ENCODE data around the gene CDK19.
"Not testable (repeated sequence)": the region's sequence is repeated elsewhere in the genome, so short reads cannot be mapped to it uniquely, and the experiment has no call there.

CDK19 gene

DNA sequence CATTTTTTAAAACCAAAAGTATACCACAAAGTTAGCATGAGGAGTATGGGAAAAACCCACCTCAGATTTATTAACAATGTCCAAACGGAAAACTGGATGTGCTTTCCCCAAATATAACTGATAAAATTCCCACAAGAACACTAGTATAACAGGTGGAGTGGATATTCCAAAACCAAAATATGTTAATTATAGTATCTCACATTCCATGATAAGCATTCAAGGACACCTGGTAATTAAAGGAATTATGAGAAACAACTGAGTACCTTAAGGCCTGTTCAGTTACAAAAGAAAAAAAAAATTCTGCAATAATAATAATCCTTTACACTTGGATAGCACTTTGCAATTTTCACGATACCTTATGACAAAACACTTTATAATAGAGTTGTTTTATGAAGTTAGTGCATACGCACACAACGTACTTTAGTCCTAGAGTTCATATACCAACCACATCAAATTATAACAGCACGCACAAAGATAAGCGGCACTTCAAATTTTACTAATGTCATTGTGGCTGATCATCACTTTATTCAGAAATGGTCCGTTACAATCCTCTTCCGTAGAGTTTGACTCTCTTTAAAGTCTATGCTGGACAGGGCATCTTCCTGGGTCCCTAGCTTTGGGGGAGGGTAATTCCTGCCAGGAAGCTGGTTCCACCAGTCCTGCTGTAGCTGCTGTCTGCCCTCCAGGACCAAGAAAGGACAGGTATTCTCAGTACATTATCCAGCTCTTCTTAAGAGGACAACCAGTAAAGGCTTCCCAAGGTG, 1.7 kb downstream of the CDK19 start:
- DNase-seq, result no peak

DNA sequence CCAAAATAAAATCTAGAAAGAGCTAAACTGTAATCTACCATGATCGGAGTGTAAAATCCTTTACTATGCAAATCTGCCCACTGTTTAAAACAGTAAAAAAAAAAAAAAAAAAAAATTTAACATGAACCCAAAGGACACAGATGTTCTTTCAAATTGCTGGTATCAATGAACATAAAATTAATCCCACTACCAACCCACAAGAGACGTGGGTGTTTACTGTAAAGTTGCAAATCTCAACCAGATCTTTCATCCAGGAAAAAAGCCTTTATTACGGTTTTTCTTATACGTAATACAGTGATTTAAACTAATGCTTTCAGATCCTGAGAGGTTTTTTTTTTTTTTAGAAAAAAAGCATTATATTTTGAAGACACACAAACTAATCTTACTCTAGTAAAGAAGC, 2.5 kb downstream of the CDK19 start:
- DNase-seq, result no peak

DNA sequence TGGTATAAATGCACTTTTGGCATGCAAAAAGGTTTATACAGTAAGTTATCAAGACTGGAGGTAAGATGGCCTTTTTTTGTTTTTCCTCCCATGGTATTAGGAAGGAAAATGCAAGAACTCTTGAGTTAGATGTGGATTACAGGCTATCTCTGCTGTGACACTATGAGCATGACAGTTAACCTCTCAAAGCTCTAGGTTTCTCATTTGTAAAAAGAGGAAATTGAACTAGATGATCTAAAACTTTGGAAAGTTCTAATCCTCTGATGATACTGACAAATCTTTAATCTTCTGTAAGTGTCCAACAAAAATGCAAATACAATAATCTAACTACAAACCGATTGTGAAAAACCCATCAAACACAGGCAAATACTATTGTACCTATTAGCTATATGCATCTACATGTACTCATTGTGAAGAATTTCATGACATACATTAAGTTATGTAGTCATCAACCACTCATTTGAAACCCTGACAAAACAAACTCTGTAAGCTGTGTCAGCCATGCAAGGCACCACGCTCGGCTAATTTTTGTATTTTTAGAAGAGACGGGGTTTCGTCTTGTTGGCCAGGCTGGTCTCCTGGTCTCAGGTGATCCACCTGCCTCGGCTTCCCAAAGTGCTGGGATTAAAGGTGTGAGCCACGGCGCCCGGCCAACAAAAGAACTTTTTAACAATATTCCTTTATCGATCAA, 4.2 kb downstream of the CDK19 start:
- no peak for DNase-seq

DNA sequence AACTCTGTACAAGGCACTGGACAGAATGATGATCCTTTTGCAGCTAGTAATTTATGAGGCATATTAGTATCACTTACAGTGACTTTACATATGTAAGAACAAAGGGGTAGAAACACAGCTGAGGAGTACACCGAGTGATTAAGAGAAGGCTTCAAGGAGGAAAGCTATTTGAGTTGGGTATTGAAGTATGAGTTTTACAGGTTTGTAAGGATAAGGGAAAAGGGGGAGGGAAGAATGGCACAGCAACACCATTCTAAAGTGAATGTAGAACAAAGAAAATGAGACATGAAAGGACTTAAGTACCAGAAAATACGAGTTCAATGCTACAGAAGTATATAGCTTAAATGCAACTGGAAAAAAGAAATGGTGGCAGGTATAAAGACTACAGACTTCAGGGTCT, 5.5 kb downstream of the CDK19 start:
- DNase-seq, result no peak

DNA sequence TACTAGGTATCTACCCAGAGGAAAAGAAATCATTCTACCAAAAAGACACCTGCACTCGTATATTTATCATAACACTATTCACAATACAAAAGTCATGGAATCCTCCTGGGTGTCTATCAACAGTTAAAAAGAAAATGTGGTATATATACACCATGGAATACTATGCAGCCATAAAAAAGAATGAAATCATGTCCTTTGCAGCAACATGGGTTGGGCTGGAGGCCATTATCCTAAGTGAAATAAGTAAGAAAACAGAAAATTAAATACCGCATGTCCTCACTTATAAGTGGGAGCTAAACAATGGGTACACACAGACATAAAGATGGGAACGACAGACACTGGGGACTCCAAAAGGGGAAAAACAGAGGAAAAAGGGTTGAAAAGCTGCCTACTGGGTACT, 13.1 kb downstream of the CDK19 start:
- not testable (repeated sequence) for DNase-seq

DNA sequence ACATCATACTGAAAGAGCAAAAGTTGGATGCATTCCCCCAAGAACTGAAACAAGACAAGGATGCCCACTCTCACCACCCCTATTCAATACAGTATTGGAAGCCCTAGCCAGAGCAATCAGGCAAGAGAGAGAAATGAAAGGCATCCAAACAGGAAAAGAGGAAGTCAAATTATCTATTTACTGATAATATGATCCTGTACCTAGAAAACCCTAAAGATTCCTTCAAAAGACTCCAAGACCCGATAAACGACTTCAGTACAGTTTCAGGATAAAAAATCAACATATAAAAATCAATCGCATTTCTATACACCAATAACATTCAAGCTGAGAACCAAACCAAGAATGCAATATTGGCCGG, 14.5 kb downstream of the CDK19 start:
- no peak for DNase-seq

DNA sequence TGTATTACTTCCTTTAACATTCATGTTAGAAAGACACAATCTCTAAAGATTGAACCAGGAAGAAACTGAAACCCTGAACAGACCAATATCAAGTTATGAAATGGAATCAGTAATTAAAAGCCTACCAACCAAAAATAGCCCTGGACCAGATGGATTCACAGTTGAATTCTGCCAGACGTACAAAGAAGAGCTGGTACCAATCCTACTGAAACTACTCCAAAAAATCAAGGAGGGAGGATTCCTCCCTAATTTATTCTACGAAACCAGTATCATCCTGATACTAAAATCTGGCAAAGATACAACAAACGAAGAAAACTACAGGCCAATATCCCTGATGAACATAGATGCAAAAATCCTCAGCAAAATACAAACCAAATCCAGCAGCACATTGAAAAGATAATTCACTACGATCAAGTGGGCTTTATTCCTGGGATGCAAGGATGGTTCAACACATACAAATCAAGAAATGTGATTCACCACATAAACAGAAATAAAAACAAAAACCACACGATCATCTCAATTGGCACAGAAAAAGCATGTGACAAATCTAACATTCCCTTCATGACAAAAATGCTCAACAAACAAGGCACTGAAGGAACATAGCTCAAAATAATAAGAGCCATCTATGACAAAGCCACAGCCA, 15.0 kb downstream of the CDK19 start:
- no peak for DNase-seq

DNA sequence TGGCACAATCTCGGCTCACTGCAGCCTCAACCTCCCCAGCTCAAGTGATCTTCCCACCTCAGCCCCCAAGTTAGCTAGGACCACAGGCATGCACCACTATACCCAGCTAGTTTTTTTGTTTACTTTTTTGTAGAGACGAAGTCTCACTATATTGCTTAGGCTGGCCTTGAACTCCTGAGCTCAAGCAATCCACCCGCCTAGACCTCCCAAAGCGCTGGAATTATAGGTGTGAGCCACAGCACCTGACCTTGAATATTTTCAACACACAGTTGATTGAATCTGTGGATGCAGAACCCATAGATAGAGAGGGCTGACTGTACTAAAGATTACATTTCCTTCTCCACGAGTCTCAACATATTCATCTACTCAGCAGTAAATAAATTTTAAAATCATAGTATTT, 15.6 kb downstream of the CDK19 start:
- DNase-seq, result no peak

- no peak for DNase-seq
Observed at GRCh38 chr6:110799189-110799588, 16.1 kb downstream of the CDK19 start.

DNA sequence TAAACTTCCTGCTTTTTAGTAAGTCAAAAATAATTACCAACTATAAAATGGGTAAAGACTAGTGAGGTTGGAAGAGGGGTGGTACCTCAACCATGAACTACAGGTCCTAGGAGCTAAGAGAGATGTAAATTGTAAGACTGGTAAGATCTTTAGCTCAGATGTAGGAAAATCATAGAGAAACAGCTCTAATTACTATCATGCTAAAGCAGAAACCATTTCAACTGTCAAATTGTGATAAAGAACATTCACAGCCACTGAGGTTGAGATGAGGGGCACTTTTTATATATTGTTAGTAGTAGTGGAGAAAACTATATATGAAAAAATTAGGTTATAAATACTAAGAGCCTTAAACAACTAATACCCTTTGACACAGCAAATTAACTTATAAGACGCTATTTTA, 20.0 kb downstream of the CDK19 start:
- no peak for DNase-seq

- no peak for DNase-seq
Observed at GRCh38 chr6:110786696-110787095, 28.6 kb downstream of the CDK19 start.

GRCh38 chr6:110786271-110786670, 29.0 kb downstream of the CDK19 start:
- no peak for DNase-seq

GRCh38 chr6:110784610-110784979, 30.7 kb downstream of the CDK19 start:
- no peak for DNase-seq

DNA sequence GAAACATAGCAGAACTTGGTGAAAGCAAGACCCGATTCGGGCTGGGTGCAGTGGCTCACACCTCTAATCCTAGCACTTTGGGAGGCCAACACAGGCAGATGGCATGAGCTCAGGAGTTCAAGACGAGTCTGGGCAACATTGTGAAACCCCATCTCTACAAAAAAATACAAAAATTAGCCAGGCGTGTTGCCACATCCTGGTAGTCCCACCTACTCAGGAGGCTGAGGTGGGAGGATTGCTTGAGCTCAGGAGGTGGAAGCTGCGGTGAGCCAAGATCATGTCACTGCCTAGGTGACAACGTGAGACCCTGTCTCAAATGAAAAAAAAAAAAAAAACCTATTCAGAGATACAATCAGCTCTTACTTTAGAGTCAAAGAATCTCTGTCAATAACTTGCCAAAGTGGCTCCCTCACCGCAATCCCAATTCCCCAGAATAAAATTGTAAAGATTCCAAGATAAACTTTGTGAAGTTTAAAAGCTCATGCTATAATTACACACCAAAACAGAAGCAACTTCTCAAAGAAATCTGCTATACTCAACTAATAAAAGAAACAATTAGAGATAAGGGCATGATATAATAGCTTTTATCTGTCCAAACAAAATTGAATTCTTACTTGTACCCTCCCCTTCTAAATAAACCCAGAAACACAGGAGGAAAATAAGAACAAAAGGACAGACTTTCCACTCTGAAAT, 33.6 kb downstream of the CDK19 start:
- no peak for DNase-seq

- DNase-seq, result no peak
Observed at GRCh38 chr6:110778333-110778732, 36.9 kb downstream of the CDK19 start.

DNA sequence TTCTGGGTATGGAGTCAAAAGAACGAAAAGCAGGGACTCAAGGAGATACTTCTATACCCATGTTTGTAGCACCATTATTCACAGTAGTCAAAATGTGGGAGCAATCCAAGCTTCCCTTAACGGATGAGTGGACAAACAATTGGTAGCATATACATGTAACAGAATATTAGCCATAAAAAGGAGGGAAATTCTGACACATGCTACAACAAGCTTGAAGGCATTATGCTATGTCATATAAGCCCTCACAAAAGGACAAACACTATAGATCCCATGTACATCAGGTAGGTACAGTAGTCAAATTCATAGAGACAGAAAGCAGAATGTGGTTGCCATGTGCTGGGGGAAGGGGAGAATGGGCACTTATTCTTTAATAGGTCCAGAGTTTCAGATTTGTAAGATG, 37.6 kb downstream of the CDK19 start:
- DNase-seq, result no peak

DNA sequence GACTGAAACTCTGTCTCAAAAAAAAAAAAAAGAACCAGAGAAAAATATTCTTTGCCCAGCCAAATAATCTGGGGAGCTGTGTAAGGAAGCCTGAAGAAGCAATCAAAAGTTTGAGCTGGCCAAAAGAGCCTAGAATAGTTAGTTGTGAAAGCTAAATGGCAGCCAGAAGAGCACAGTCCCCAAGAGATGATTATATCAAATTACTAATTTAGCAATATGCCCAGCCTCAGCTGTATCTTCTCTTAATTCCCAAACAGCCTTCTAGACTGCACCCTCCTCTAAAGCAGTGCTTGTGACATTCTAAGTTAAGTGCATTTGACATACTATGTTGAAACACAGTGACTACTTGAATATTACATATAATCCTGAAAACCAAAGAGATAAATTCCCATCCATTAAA, 38.9 kb downstream of the CDK19 start:
- no peak for DNase-seq

DNA sequence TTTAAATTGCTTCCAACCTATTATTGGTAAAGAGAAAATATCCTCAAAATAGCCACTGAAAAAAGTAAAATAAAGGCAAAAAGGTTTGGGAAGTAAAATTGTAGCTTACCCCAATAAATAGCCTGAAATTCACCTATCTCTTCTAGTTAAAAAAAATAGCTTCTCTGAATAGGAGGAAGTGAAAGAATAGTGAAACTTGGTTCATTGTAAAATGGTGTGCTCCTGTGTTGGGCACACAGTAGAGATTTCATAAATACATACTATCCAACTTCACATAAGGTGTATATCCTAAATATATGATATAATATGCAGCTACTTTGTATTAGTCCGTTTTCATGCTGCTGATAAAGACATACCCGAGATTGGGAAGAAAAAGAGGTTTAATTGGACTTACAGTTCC, 45.3 kb downstream of the CDK19 start:
- DNase-seq, result no peak

DNA sequence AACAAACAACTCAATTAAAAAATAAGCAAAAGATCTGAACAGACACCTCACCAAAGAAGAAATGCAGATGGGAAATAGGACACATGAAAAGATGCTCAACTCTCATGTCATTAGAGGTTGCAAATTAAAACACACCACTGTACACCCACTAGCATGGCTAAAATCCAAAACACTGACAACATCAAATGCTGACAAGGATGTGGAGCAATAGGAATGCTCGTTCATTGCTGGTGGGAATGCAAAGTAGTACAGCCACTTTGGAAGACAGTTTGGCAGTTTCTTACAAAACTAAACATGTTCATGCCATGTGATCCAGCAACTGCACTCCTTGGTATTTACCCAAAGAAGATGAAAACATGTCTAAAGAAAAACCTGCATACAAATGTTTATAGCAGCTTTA, 47.2 kb downstream of the CDK19 start:
- no peak for DNase-seq

- DNase-seq, result no peak
Observed at GRCh38 chr6:110761371-110761770, 53.9 kb downstream of the CDK19 start.

DNA sequence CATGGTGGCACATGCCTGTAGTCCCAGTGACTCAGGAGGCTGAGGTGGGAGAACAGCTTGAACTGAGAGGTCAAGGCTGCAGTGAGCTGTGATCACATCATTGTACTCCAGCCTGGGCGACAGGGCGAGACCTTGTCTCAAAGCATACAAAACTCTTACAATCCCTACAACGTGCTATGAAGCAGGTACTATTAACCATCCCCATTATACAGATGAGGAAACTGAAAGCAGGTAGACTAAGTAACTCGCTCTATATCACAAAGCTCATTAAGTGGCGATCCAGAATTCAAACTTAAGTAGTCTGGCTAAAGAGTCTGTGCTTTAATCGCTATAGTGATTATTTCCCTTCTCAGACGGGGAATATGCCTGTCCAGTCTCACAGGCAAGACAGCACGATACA, 54.7 kb downstream of the CDK19 start:
- no peak for DNase-seq

DNA sequence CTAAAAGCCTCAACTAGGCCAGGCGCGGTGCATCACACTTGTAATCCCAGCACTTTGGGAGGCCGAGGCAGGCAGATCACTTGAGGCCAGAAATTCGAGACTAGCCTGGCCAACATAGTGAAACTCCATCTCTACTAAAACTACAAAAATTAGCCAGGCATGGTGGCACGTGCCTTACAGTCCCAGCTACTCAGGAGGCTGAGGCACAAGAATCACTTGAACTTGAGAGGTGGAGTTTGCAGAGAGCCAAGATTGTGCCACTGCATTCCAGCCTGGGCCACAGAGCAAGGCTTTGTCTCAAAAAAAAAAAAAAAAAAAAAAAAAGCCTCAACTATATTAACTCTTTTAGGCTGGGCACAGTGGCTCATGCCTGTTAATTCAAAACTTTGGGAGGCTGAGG, 55.2 kb downstream of the CDK19 start:
- DNase-seq, result not testable (repeated sequence)

- DNase-seq, result no peak
Observed at GRCh38 chr6:110757926-110758325, 57.3 kb downstream of the CDK19 start.

DNA sequence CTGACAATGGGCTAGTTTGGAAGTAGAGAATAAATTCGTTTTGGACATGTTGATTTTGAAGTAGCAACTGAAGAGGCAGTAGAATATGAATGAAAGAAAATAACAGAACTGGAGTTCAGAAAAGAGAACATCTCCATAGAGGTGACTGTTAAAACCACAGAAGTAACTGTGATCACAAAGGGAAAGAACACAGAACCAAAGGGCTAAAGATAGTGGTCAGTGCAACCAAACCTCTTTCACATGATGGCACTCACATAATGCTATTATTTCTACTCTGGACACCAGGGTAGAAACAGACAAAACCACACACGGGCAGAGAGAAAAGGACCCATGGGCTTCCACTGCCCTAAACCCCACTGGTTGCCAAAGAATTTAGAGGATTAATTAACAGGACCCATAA, 58.5 kb downstream of the CDK19 start:
- no peak for DNase-seq

All from CD4-positive, alpha-beta T cell treated with Interleukin-15 for 1 hour (primary cell).